ENCODE results near the gene NPTX1.

NPTX1 gene

GRCh38 chr17:80422276-80422675, 54.1 kb downstream of the NPTX1 start:
- in situ Hi-C loops (cut with MboI; ENCODE audit: low sequenced_read_pairs, unreplicated experiment) = no loop called here
- TF ChIP-seq CTCF (IDR thresholded peaks at IDR 0.05; ENCODE audit: borderline replicate concordance, control extremely low read depth, extremely low read depth, insufficient read depth, missing control alignments) = no peak
- no peak for DNase-seq (ENCODE audit: low spot score)

DNA sequence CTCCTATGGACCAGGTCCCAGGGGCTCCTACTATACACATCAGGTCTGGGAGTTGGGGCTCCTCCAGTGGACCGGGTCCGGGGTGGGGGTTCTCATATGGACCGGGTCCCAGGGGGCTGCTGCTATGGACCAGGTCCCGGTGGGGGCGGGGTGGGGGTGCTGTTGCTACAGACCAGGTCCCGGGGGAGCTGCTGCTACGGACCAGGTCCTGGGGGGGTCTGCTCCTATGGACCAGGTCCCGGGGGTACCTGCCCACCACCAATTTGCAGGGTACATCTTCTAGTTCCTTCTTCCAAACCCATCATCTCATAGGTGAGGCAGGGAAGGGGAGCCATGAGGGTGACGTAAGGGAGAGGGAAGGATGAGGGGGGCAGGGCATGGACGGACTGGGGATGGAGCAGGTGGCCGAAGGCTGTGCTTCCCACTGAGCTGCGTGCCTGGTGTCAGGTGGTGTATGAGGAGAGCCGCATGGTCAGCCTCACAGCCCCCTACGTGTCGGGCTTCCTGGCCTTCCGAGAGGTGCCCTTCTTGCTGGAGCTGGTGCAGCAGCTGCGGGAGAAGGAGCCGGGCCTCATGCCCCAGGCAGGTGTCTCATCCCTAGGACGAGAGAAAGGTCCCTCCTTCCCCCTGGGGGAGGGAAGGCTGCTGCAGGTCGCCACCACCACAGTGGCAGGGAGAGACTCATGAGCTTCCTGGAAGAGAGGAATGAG, 54.9 kb downstream of the NPTX1 start:
- DNase-seq (ENCODE audit: low spot score) = no peak
- in situ Hi-C loops (cut with MboI; ENCODE audit: low sequenced_read_pairs, unreplicated experiment) = no loop called here
- TF ChIP-seq CTCF (IDR thresholded peaks at IDR 0.05; ENCODE audit: borderline replicate concordance, control extremely low read depth, extremely low read depth, insufficient read depth, missing control alignments) = no peak

DNA sequence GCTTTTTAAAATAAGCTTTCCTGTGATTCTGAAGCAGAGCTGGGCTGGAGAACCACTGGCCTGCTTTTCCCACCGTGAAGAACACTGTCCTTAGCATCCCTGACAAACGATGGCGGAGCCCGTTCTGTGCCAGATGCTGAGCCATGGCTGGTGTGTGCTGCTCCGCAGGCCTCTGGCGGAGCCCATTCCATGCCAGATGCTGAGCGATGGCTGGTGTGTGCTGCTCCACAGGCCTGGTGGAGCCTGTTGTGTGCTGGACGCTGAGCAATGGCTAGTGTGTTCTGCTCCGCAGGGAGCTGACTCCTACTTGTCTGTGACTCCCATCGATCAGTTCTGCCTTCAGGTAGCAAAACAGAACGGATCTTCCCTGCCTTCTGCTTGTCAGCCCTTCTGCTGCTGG, 57.2 kb downstream of the NPTX1 start:
- in situ Hi-C loops (cut with MboI; ENCODE audit: low sequenced_read_pairs, unreplicated experiment) = no loop called here
- no peak for DNase-seq (ENCODE audit: low spot score)
- no peak for TF ChIP-seq CTCF (IDR thresholded peaks at IDR 0.05; ENCODE audit: borderline replicate concordance, control extremely low read depth, extremely low read depth, insufficient read depth, missing control alignments)

- DNase-seq (ENCODE audit: low spot score) = no peak
- in situ Hi-C loops (cut with MboI; ENCODE audit: low sequenced_read_pairs, unreplicated experiment) = no loop called here
- TF ChIP-seq CTCF (IDR thresholded peaks at IDR 0.05; ENCODE audit: borderline replicate concordance, control extremely low read depth, extremely low read depth, insufficient read depth, missing control alignments) = no peak
Measured at GRCh38 chr17:80418589-80418988, 57.8 kb downstream of the NPTX1 start.
